Epithelial cell of proximal tubule (primary cell): ENCODE data around the gene GABRA5. TPM values are rescaled to one million over a fixed set of nuclear protein-coding genes. Genes with fewer than 3 reads are reported as not detected.

ENCODE experiments used
- DNase-seq: peaks from one replicate; pipeline ENCODE4 v3.0.0-alpha.2; 2011; ENCODE audit warnings: low read depth
- H3K4me3 ChIP-seq: 2 replicates; pipeline ENCODE4 v1.5.1; 2011; ENCODE audit warnings: low read depth, mild to moderate bottlenecking, low read length
- total RNA-seq: library from RNA; depleted of rRNA; stranded (reverse); fragments of >200 nt; gene quantifications from 2 replicates; pipeline ENCODE4 v1.2.3, GENCODE V29; 2015
- TF ChIP-seq, protein P1 (sequence below): conservative IDR thresholded peaks from 2 replicates; pipeline ENCODE4 v1.5.1; 2012; ENCODE audit warnings: low read depth, mild to moderate bottlenecking, low read length

The GABRA5 gene
- total RNA-seq, 1 donor from 2014 or later, result 0.29 TPM

DNA sequence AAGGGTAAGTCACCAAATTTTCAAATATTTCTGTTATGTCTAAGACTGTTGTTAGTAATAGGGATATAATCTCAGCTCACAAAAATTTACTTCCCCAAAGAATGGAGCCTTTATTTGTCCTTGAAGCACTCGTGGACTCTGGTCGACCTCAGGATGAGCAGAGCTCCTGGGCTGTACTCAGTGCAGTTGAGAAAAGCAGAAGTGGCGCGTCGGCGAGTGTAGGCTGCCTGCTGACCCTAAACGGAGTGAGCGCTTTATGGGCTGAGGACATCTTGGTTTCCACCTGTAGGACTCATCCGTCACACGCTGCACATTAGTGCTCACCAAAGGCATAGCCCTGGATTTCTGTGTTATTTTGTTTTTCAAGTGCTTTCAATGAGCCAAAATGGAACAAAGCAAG is 11.0 kb downstream of the GABRA5 start:
- no peak for DNase-seq
- no peak overlapping the region for H3K4me3 ChIP-seq

DNA sequence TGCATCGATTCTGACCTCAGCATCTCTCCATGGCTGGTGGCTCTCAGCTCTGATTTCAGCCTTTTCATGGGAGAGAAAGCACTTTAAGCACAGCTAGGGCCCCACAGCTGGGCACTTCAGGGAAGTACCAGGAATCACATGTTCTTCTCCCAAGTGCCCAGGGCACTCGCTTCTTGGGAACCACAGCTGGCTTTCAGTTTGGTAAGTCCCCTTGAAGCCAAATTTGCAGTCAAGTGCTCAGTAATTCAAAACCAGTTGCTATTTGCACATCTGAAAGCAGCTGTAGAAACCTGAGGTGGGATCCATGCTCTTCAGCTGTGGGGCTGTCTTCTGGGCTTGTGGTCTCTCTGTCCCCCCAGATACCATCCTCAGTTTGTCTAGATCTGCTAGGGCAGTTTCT is 12.8 kb downstream of the GABRA5 start:
- H3K4me3 ChIP-seq, result no peak overlapping the region
- TF ChIP-seq, protein P1, sequence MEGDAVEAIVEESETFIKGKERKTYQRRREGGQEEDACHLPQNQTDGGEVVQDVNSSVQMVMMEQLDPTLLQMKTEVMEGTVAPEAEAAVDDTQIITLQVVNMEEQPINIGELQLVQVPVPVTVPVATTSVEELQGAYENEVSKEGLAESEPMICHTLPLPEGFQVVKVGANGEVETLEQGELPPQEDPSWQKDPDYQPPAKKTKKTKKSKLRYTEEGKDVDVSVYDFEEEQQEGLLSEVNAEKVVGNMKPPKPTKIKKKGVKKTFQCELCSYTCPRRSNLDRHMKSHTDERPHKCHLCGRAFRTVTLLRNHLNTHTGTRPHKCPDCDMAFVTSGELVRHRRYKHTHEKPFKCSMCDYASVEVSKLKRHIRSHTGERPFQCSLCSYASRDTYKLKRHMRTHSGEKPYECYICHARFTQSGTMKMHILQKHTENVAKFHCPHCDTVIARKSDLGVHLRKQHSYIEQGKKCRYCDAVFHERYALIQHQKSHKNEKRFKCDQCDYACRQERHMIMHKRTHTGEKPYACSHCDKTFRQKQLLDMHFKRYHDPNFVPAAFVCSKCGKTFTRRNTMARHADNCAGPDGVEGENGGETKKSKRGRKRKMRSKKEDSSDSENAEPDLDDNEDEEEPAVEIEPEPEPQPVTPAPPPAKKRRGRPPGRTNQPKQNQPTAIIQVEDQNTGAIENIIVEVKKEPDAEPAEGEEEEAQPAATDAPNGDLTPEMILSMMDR, result no peak
- DNase-seq, result no peak

More for the DNA sequence above, 11.0 kb downstream of the GABRA5 start:
- TF ChIP-seq, protein P1, result no peak

DNA sequence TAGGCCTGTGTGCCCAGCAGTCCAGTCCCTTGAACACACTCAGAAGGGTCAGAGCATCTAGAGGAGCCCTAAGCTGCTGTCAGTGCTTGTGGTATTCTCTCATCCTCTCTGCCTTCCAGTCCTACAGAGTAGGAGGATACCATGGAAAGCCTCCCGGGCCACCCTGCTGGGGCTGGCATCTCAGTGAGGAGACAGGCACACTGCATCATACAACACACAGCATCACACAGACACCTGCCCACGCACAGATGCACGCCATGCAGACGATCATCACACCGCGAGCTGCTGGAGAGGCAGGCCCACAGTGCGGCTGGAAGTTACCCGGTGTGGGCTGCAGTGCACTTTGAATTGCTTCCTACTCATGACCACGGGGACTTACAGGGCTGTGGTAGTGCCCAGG is 15.2 kb downstream of the GABRA5 start:
- DNase-seq, result no peak
- no peak overlapping the region for H3K4me3 ChIP-seq
- TF ChIP-seq, protein P1, result no peak

DNA sequence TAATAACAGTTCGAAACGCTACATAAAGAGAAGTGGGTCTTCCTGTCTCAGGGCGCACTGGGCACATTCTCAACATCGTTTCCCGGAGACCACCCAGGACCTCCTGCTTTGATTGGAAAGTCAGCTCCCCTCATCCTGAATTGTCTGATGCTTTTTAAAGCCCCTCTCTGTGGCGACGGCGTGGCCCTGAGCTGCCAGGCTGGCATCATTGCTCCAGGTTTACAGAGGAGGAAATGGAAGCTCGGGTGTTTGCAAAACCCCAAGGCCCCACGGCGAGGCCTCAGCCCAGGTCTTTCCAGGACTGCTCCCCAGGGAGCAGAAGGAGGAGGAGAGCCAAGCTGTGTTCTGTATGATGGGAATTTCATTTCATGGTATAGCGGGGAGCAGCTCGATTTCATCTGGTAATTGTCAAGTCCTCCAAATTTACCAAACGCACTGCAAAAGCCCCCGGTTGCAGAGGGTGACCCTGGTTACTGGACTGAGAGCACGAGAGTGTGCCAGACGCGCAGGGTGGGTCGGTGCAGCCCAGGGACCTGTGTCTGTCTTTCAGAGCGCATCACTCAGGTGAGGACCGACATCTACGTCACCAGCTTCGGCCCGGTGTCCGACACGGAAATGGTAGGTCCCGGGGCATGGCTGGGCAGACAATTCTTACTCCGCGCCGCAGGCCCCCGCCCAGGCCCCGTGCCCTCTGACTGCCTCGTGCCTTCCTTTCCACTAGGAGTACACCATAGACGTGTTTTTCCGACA is 15.9 kb downstream of the GABRA5 start:
- no peak overlapping the region for H3K4me3 ChIP-seq
- DNase-seq, result no peak
- TF ChIP-seq, protein P1, result no peak

DNA sequence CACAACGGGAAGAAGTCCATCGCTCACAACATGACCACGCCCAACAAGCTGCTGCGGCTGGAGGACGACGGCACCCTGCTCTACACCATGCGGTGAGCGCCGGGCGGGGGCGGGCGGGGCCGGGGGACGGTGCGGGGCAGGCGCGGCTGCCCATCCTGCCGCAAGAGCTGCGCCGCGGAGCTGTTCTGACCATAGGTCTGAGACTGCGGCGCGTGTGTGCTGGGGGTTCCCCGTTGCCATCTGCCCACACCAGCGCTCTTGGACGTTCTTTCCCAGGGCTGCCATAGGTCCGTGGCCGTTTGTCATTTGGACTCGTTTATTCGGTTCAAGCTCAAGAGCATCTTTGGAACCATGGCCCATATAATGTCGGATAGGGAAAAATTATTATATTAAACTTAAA is 16.6 kb downstream of the GABRA5 start:
- TF ChIP-seq, protein P1, result no peak
- H3K4me3 ChIP-seq, result no peak overlapping the region
- DNase-seq, result no peak

DNA sequence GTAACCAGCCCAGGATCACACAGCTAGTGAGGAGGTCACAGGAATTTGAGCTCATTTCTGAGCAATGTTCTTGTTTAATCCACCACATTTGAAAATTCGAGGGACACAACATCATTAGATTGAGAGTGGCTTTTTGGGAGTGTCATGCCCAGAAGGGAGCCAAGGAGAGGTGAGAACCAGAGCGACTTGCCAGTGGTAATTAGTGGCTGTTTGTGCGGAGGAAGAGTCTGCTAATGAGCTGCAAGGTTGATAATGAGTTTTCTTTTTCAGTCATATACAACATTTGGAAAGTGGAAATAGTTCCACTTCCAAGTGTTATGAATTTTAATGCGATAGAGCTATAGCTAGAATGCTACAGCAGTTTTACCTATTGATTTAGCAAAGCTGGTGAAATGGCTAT is 19.7 kb downstream of the GABRA5 start:
- TF ChIP-seq, protein P1, result no peak
- DNase-seq, result no peak

More for the DNA sequence above, 19.7 kb downstream of the GABRA5 start:
- H3K4me3 ChIP-seq, result no peak overlapping the region
